ENCODE results near the gene BBS10.

GRCh38 chr12:76303989-76304460, 44.2 kb downstream of the BBS10 start:
- no peak for TF ChIP-seq CTCF (IDR thresholded peaks at IDR 0.05; ENCODE audit: low read depth, low read length, poor library complexity, severe bottlenecking)
- no peak for TF ChIP-seq EZH2phosphoT487 (IDR thresholded peaks at IDR 0.05; ENCODE audit: borderline replicate concordance, low read length)

All from DOHH2 (cell line).